Body of pancreas (tissue), 4 donors: ENCODE results near the gene SEL1L3.

Experiments
- POLR2A ChIP-seq, 3 donors: fragments of 450-650 bp; IDR thresholded peaks; one replicate each; pipeline ENCODE4 v1.6.1; 2016; ENCODE audit warnings: antibody characterized with exemption in 3 of 3, mild to moderate bottlenecking in 2 of 3
- TF ChIP-seq, protein P1 (sequence below), 7 experiments: fragments of 450-650 bp in 4 of 7; fragments of 200-600 bp in 3 of 7; sonication (generic) in 3 of 7; IDR thresholded peaks; one replicate each; pipeline ENCODE4 v1.5.1; 2016 to 2019; ENCODE audit warnings: antibody characterized with exemption in 7 of 7

GRCh38 chr4:25750874-25751273 lies 111.9 kb downstream of the SEL1L3 start:
- TF ChIP-seq, protein P1, sequence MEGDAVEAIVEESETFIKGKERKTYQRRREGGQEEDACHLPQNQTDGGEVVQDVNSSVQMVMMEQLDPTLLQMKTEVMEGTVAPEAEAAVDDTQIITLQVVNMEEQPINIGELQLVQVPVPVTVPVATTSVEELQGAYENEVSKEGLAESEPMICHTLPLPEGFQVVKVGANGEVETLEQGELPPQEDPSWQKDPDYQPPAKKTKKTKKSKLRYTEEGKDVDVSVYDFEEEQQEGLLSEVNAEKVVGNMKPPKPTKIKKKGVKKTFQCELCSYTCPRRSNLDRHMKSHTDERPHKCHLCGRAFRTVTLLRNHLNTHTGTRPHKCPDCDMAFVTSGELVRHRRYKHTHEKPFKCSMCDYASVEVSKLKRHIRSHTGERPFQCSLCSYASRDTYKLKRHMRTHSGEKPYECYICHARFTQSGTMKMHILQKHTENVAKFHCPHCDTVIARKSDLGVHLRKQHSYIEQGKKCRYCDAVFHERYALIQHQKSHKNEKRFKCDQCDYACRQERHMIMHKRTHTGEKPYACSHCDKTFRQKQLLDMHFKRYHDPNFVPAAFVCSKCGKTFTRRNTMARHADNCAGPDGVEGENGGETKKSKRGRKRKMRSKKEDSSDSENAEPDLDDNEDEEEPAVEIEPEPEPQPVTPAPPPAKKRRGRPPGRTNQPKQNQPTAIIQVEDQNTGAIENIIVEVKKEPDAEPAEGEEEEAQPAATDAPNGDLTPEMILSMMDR (IDR thresholded peaks at IDR 0.05), result no peak
- no peak for TF ChIP-seq POLR2A (IDR thresholded peaks at IDR 0.05)
